IMR-90 (cell line): ENCODE measurements around the gene PMPCA. TPM values are rescaled to one million over a fixed set of nuclear protein-coding genes. Genes with fewer than 3 reads are reported as not detected.

ENCODE experiments used
- ATAC-seq: fragments of 200-7000 bp; cut with Tn5 transposase; 2 replicates; pipeline ENCODE4 v1.9.1; 2020; ENCODE audit warnings: low read depth, mild to moderate bottlenecking, moderate library complexity
- BruUV-seq: library from RNA; stranded (reverse); fragments of 400-500 nt; replicated peaks from 2 replicates; lab custom pipeline; 2021; lab: Mats Ljungman, UMichigan
- CTCF ChIA-PET: fragments of 300-600 bp; formaldehyde crosslinking; extraction: SDS; loops from one replicate; lab custom pipeline; 2021; ENCODE audit warnings: antibody characterized with exemption; lab: Yijun Ruan, JAX
- POLR2A ChIA-PET: fragments of 300-600 bp; sonication (Branson Sonifier 250); formaldehyde crosslinking; loops from one replicate; lab custom pipeline; 2022; ENCODE audit warnings: antibody characterized with exemption; ENCODE audit not compliant: unreplicated experiment; lab: Charles Lee
- DNase-seq: peaks from one replicate; pipeline ENCODE4 v3.0.0; 2013
- H2AFZ ChIP-seq: replicated peaks from 2 replicates; pipeline ENCODE3; 2013; ENCODE audit warnings: low read length, mild to moderate bottlenecking; ENCODE audit not compliant: poor library complexity
- H2AK5ac ChIP-seq: 2 replicates; pipeline ENCODE4 v1.6.1; 2013; ENCODE audit warnings: low read depth, low read length, inconsistent platforms
- H2AK9ac ChIP-seq: replicated peaks from 2 replicates; pipeline ENCODE3; 2013; ENCODE audit warnings: mild to moderate bottlenecking, low read depth, low read length, moderate library complexity; ENCODE audit not compliant: poor library complexity
- H2BK120ac ChIP-seq: 2 replicates; pipeline ENCODE4 v1.6.1; 2013; ENCODE audit warnings: low read depth, low read length, inconsistent platforms
- H2BK15ac ChIP-seq: 3 replicates; pipeline ENCODE4 v1.6.1; 2013; ENCODE audit warnings: low read depth, low read length, inconsistent platforms
- H2BK20ac ChIP-seq: 2 replicates; pipeline ENCODE4 v1.6.1; 2013; ENCODE audit warnings: low read depth, mild to moderate bottlenecking, inconsistent platforms, low read length, moderate library complexity
- H2BK5ac ChIP-seq: 2 replicates; pipeline ENCODE4 v1.6.1; 2013; ENCODE audit warnings: mild to moderate bottlenecking, low read depth, low read length, inconsistent platforms; ENCODE audit not compliant: poor library complexity, severe bottlenecking
- H3K14ac ChIP-seq: replicated peaks from 2 replicates; pipeline ENCODE4 v1.6.1; 2013; ENCODE audit warnings: low read depth, low read length, inconsistent platforms
- H3K18ac ChIP-seq: 2 replicates; pipeline ENCODE4 v1.6.1; 2013; ENCODE audit warnings: low read depth, low read length, control low read depth
- H3K23ac ChIP-seq: 2 replicates; pipeline ENCODE4 v1.6.1; 2013; ENCODE audit warnings: low read depth, low read length, inconsistent platforms
- H3K27ac ChIP-seq: 2 replicates; pipeline ENCODE4 v1.5.1; 2013; ENCODE audit warnings: mild to moderate bottlenecking, control low read depth, low read length; ENCODE audit not compliant: insufficient read depth
- H3K27me3 ChIP-seq: 2 replicates; pipeline ENCODE4 v1.6.1; 2013; ENCODE audit warnings: low read length; ENCODE audit not compliant: control insufficient read depth, insufficient read depth
- H3K36me3 ChIP-seq: 2 replicates; pipeline ENCODE4 v1.6.1; 2013; ENCODE audit warnings: low read length, mixed read lengths; ENCODE audit not compliant: control insufficient read depth, insufficient read depth
- H3K4ac ChIP-seq: 2 replicates; pipeline ENCODE4 v1.6.1; 2013; ENCODE audit warnings: low read depth, low read length, inconsistent platforms
- H3K4me1 ChIP-seq: 2 replicates; pipeline ENCODE4 v1.6.1; 2013; ENCODE audit warnings: low read length, mixed read lengths; ENCODE audit not compliant: control insufficient read depth, insufficient read depth
- H3K4me2 ChIP-seq: 2 replicates; pipeline ENCODE4 v1.6.1; 2013; ENCODE audit warnings: low read depth, mild to moderate bottlenecking, control low read depth, low read length, moderate library complexity
- H3K4me3 ChIP-seq: 2 replicates; pipeline ENCODE4 v1.5.1; 2013; ENCODE audit warnings: low read depth, mild to moderate bottlenecking, control low read depth, low read length, moderate library complexity; ENCODE audit not compliant: insufficient read depth
- H3K56ac ChIP-seq: 2 replicates; pipeline ENCODE4 v1.6.1; 2013; ENCODE audit warnings: low read length, inconsistent platforms; ENCODE audit not compliant: insufficient read depth; ENCODE audit errors: extremely low read depth
- H3K79me1 ChIP-seq, 2 experiments: 2 replicates each; pipeline ENCODE4 v1.6.1; 2013; ENCODE audit warnings: low read length in 2 of 2, inconsistent platforms in 1 of 2, low read depth in 1 of 2
- H3K9ac ChIP-seq: 2 replicates; pipeline ENCODE4 v1.6.1; 2013; ENCODE audit warnings: low read depth, low read length, control low read depth
- H3K9me1 ChIP-seq: 2 replicates; pipeline ENCODE4 v1.6.1; 2013; ENCODE audit warnings: low read length, inconsistent platforms; ENCODE audit not compliant: insufficient read depth
- H3K9me3 ChIP-seq: 2 replicates; pipeline ENCODE4 v1.6.1; 2013; ENCODE audit warnings: low read length; ENCODE audit not compliant: control insufficient read depth, insufficient read depth
- H4K20me1 ChIP-seq: 2 replicates; pipeline ENCODE4 v1.6.1; 2013; ENCODE audit warnings: low read length, inconsistent platforms; ENCODE audit not compliant: insufficient read depth
- H4K5ac ChIP-seq: 2 replicates; pipeline ENCODE4 v1.6.1; 2013; ENCODE audit warnings: mild to moderate bottlenecking, low read depth, low read length, control low read depth
- H4K8ac ChIP-seq, 2 experiments: 2 replicates each; pipeline ENCODE4 v1.6.1; 2013; ENCODE audit warnings: low read depth in 2 of 2, low read length in 2 of 2, control low read depth in 1 of 2, inconsistent platforms in 1 of 2
- H4K91ac ChIP-seq: 2 replicates; pipeline ENCODE4 v1.6.1; 2013; ENCODE audit warnings: low read depth, low read length, inconsistent platforms; ENCODE audit not compliant: insufficient read depth
- BHLHE40 ChIP-seq: fragments of 150-350 bp; IDR thresholded peaks from 2 replicates; pipeline ENCODE4 v1.6.1; 2016; ENCODE audit warnings: mild to moderate bottlenecking, low read depth, low read length
- CEBPB ChIP-seq: IDR thresholded peaks from 2 replicates; pipeline ENCODE4 v1.6.1; 2012; ENCODE audit warnings: low read depth, low read length, improper control_type of control experiment
- CHD1 ChIP-seq: IDR thresholded peaks from 2 replicates; pipeline ENCODE4 v1.6.1; 2012; ENCODE audit warnings: low read depth, low read length, improper control_type of control experiment
- FOS ChIP-seq: fragments of 150-350 bp; IDR thresholded peaks from 2 replicates; pipeline ENCODE4 v1.6.1; 2016; ENCODE audit warnings: low read depth, low read length
- MAFK ChIP-seq: IDR thresholded peaks from 2 replicates; pipeline ENCODE4 v1.6.1; 2012; ENCODE audit warnings: low read depth, low read length, improper control_type of control experiment
- MAZ ChIP-seq: IDR thresholded peaks from 2 replicates; pipeline ENCODE4 v1.6.1; 2012; ENCODE audit warnings: low read depth, mild to moderate bottlenecking, low read length, improper control_type of control experiment, moderate library complexity, borderline replicate concordance
- MXI1 ChIP-seq: IDR thresholded peaks from 2 replicates; pipeline ENCODE4 v1.6.1; 2012; ENCODE audit warnings: low read depth, mild to moderate bottlenecking, low read length, moderate library complexity, borderline replicate concordance
- NFE2L2 ChIP-seq: fragments of 150-350 bp; IDR thresholded peaks from 2 replicates; pipeline ENCODE4 v1.6.1; 2016; ENCODE audit warnings: low read depth, mild to moderate bottlenecking, low read length
- POLR2A ChIP-seq: IDR thresholded peaks from 2 replicates; pipeline ENCODE4 v1.6.1; 2012; ENCODE audit warnings: mild to moderate bottlenecking, low read depth, low read length
- RAD21 ChIP-seq: IDR thresholded peaks from 2 replicates; pipeline ENCODE4 v1.6.1; 2012; ENCODE audit warnings: low read length, improper control_type of control experiment
- RCOR1 ChIP-seq: IDR thresholded peaks from 2 replicates; pipeline ENCODE4 v1.6.1; 2012; ENCODE audit warnings: mild to moderate bottlenecking, low read length, improper control_type of control experiment; ENCODE audit not compliant: insufficient replicate concordance
- RFX5 ChIP-seq: IDR thresholded peaks from 2 replicates; pipeline ENCODE4 v1.8.0; 2012; ENCODE audit warnings: low read depth, mild to moderate bottlenecking, low read length, moderate library complexity
- SMC3 ChIP-seq: fragments of 150-350 bp; IDR thresholded peaks from 2 replicates; pipeline ENCODE4 v1.6.1; 2016; ENCODE audit warnings: low read depth, mild to moderate bottlenecking, antibody characterized with exemption, low read length, moderate library complexity
- WGBS, 2 experiments: methylation state at CpG; one replicate each; pipeline versions ENCODE4 v1.1.5 to v1.1.7; 2013; ENCODE audit warnings: missing lambda C conversion rate in 2 of 2; ENCODE audit not compliant: insufficient read length in 1 of 2; ENCODE audit errors: extremely low coverage in 2 of 2; 5-methylcytosine and 5-hydroxymethylcytosine counted together
- dilution Hi-C: fragments of 300-500 bp; cut with HindIII; formaldehyde crosslinking; loops from one replicate; pipeline ENCODE4 v1.14.3; 2018; ENCODE audit warnings: low sequenced_read_pairs; ENCODE audit not compliant: unreplicated experiment
- in situ Hi-C: fragments of 300-500 bp; cut with MboI; formaldehyde crosslinking; loops from 3 replicates; pipeline ENCODE4 v1.14.3; 2019; ENCODE audit warnings: low sequenced_read_pairs, inconsistent platforms, mixed read lengths
- intact Hi-C: fragments of 100-400 bp; cut with micrococcal nuclease; formaldehyde crosslinking; loops from 2 replicates; pipeline ENCODE4 v1.10.0; 2022
- polyA plus RNA-seq, 3 experiments: library from polyadenylated mRNA; depleted of rRNA; stranded (reverse); fragments of >200 nt; gene quantifications; 2 replicates each; pipeline ENCODE4 v1.2.3, GENCODE V29; 2012; ENCODE audit warnings: low replicate concordance in 1 of 3
- total RNA-seq: library from RNA; depleted of rRNA; stranded (reverse); fragments of >200 nt; gene quantifications from 2 replicates; pipeline ENCODE4 v1.2.3, GENCODE V29; 2012
- TF ChIP-seq, protein P1 (sequence below): fragments of 150-350 bp; IDR thresholded peaks from 2 replicates; pipeline ENCODE4 v1.6.1; 2016; ENCODE audit warnings: low read depth, mild to moderate bottlenecking, low read length, moderate library complexity, borderline replicate concordance
- TF ChIP-seq, protein P2 (sequence below): conservative IDR thresholded peaks from 2 replicates; pipeline ENCODE4 v1.5.1; 2012; ENCODE audit warnings: mild to moderate bottlenecking, low read depth, low read length, improper control_type of control experiment
- TF ChIP-seq, protein P3 (sequence below): fragments of 150-350 bp; IDR thresholded peaks from 2 replicates; pipeline ENCODE4 v1.6.1; 2017; ENCODE audit warnings: mild to moderate bottlenecking, antibody characterized with exemption, low read length, low read depth

Gene PMPCA
- total and polyA plus RNA-seq, 2 of the 4 experiments (the other 2 are of a cell fraction), result 62.6 to 95.8 TPM

DNA sequence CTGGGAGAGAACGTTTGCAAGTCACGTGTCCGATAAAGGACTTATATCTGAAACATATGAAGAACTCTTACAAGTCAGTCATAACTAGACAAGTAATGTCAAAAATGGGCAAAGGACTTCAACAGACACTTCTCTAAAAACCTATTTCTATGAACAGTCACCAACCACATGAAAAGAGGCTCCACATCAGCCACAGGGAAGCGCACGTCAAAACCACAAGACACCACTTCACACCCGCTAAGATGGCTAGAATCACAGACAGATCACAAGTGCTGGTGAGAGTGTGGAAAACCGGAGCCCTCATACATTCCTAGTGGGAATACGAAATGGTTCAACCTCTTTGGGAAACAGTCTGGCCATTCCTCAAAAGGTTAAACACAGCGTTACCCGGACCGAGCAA is 25.4 kb upstream of the PMPCA start:
- no peak overlapping the region for H4K91ac ChIP-seq
- ChIA-PET POLR2A (no interaction called here), CTCF (interaction anchor here (0.6 to 1.6 kb wide), 2 partner anchors 12 to 1571 kb away, joined by 3 read pairs; no protein-coding TSS in a partner anchor)
- H3K79me1 ChIP-seq, result peaks cover 0 to 4% of the 10 kb centered on the region in 2 experiments; a peak in 1 of 4 replicates
- no peak overlapping the region for H3K4ac ChIP-seq
- H3K27me3 ChIP-seq, result no peaks in the 10 kb centered on the region
- H2BK15ac ChIP-seq, result no peak overlapping the region
- dilution Hi-C loops (no loop called here), intact Hi-C loops (no loop called here), in situ Hi-C loops (no loop called here)
- no peak for ATAC-seq
- no peak overlapping the region for H2BK20ac ChIP-seq
- BruUV-seq, result no TSS peak
- H3K9me1 ChIP-seq, result no peaks in the 10 kb centered on the region
- no peak overlapping the region for H3K27ac ChIP-seq
- WGBS, 2 experiments, result 100% methylated on average over 3 of the region's 11 CpGs; no CpG with 5 or more reads in 1 of the 2 experiments
- H3K36me3 ChIP-seq, result peaks cover 72% of the 10 kb centered on the region
- no peak overlapping the region for H3K4me3 ChIP-seq
- H2AK5ac ChIP-seq, result no peak overlapping the region
- no peak overlapping the region for H2BK5ac ChIP-seq
- no peak overlapping the region for H3K4me2 ChIP-seq
- H3K23ac ChIP-seq, result no peak overlapping the region
- H3K4me1 ChIP-seq, result no peaks in the 10 kb centered on the region
- no peak for DNase-seq
- H4K20me1 ChIP-seq, result no peaks in the 10 kb centered on the region
- H2AK9ac ChIP-seq, result no peak overlapping the region
- no peak overlapping the region for H4K5ac ChIP-seq
- no peak overlapping the region for H3K14ac ChIP-seq
- TF ChIP-seq NFE2L2, result no peak
- no peak for TF ChIP-seq RFX5
- TF ChIP-seq MXI1, result no peak
- no peak for TF ChIP-seq SMC3
- TF ChIP-seq, protein P1, sequence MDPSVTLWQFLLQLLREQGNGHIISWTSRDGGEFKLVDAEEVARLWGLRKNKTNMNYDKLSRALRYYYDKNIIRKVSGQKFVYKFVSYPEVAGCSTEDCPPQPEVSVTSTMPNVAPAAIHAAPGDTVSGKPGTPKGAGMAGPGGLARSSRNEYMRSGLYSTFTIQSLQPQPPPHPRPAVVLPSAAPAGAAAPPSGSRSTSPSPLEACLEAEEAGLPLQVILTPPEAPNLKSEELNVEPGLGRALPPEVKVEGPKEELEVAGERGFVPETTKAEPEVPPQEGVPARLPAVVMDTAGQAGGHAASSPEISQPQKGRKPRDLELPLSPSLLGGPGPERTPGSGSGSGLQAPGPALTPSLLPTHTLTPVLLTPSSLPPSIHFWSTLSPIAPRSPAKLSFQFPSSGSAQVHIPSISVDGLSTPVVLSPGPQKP, result no peak
- no peak for TF ChIP-seq BHLHE40
- TF ChIP-seq, protein P2, sequence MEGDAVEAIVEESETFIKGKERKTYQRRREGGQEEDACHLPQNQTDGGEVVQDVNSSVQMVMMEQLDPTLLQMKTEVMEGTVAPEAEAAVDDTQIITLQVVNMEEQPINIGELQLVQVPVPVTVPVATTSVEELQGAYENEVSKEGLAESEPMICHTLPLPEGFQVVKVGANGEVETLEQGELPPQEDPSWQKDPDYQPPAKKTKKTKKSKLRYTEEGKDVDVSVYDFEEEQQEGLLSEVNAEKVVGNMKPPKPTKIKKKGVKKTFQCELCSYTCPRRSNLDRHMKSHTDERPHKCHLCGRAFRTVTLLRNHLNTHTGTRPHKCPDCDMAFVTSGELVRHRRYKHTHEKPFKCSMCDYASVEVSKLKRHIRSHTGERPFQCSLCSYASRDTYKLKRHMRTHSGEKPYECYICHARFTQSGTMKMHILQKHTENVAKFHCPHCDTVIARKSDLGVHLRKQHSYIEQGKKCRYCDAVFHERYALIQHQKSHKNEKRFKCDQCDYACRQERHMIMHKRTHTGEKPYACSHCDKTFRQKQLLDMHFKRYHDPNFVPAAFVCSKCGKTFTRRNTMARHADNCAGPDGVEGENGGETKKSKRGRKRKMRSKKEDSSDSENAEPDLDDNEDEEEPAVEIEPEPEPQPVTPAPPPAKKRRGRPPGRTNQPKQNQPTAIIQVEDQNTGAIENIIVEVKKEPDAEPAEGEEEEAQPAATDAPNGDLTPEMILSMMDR, result no peak
- no peak for TF ChIP-seq CHD1
- no peak for TF ChIP-seq MAFK
- TF ChIP-seq, protein P3, sequence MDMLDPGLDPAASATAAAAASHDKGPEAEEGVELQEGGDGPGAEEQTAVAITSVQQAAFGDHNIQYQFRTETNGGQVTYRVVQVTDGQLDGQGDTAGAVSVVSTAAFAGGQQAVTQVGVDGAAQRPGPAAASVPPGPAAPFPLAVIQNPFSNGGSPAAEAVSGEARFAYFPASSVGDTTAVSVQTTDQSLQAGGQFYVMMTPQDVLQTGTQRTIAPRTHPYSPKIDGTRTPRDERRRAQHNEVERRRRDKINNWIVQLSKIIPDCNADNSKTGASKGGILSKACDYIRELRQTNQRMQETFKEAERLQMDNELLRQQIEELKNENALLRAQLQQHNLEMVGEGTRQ, result no peak
- no peak for TF ChIP-seq RAD21
- no peak for TF ChIP-seq MAZ
- TF ChIP-seq CEBPB, result no peak
- TF ChIP-seq POLR2A, result no peak
- TF ChIP-seq RCOR1, result no peak
- TF ChIP-seq FOS, result no peak
- no peak overlapping the region for H3K9ac ChIP-seq
- no peaks in the 10 kb centered on the region for H3K9me3 ChIP-seq
- H2BK120ac ChIP-seq, result no peak overlapping the region
- no peak overlapping the region for H2AFZ ChIP-seq
- H3K56ac ChIP-seq, result no peak overlapping the region
- H4K8ac ChIP-seq, result no peak overlapping the region
- no peak overlapping the region for H3K18ac ChIP-seq
